HCT116 (cell line): Measurements from ENCODE around the gene HSPB7. TPM values are rescaled to one million over a fixed set of nuclear protein-coding genes. Genes with fewer than 3 reads are reported as not detected.

ENCODE experiments used
- ATAC-seq: fragments of 200-7000 bp; cut with Tn5 transposase; 2 replicates; pipeline ENCODE4 v1.9.1; 2020; ENCODE audit warnings: mild to moderate bottlenecking, moderate library complexity
- BruUV-seq: library from RNA; stranded (reverse); fragments of 400-500 nt; replicated peaks from 2 replicates; lab custom pipeline; 2021; lab: Mats Ljungman, UMichigan
- CTCF ChIA-PET: fragments of 300-600 bp; sonication (Branson Sonifier 250); formaldehyde crosslinking; loops from one replicate; lab custom pipeline; 2021; ENCODE audit warnings: antibody characterized with exemption; lab: Charles Lee
- POLR2A ChIA-PET: fragments of 300-600, 350-600 bp; sonication (Branson Sonifier 250); formaldehyde crosslinking; loops from one replicate; lab custom pipeline; 2021; ENCODE audit warnings: antibody characterized with exemption; lab: Charles Lee
- RAD21 ChIA-PET, 2 experiments: fragments of 300-600 bp; sonication (Branson Sonifier 250); formaldehyde crosslinking; loops; one replicate each; lab custom pipeline; 2023; ENCODE audit warnings: low total read pairs in 2 of 2; ENCODE audit not compliant: uncharacterized antibody in 2 of 2, unreplicated experiment in 2 of 2, low non-redundant PET in 1 of 2; lab: Charles Lee
- DNase-seq: peaks from one replicate; pipeline ENCODE4 v3.0.0-alpha.2; 2010; ENCODE audit warnings: low read depth, low spot score
- H2AFZ ChIP-seq: fragments of 200-600 bp; shearing (Covaris generic), sonication (generic); 2 replicates; pipeline ENCODE4 v1.6.1; 2017; ENCODE audit warnings: low read depth, mixed run types, mixed read lengths, antibody characterized with exemption, low read length; ENCODE audit not compliant: poor library complexity, severe bottlenecking
- H3K27ac ChIP-seq: 2 replicates; pipeline ENCODE4 v1.5.1; 2012; ENCODE audit warnings: low read depth, low read length
- H3K27me3 ChIP-seq: fragments of 200-600 bp; sonication (generic); 2 replicates; pipeline ENCODE4 v1.6.1; 2016; ENCODE audit warnings: mixed run types, low read length, mixed read lengths; ENCODE audit not compliant: insufficient read depth
- H3K36me3 ChIP-seq, 2 experiments: fragments of 200-500 bp in 1 of 2; fragments of 200-600 bp in 1 of 2; sonication (Bioruptor generic) in 1 of 2; sonication (generic) in 1 of 2; 2 replicates each; pipeline versions ENCODE4 v1.5.1 to v1.6.1; 2014 to 2016; ENCODE audit warnings: low read length in 2 of 2, inconsistent platforms in 1 of 2, mixed read lengths in 1 of 2, mixed run types in 1 of 2; ENCODE audit not compliant: insufficient read depth in 2 of 2, control insufficient read depth in 1 of 2
- H3K4me1 ChIP-seq, 2 experiments: fragments of 200-600 bp in 1 of 2; sonication (generic) in 1 of 2; 2 replicates each; pipeline versions ENCODE4 v1.5.1 to v1.6.1; 2012 to 2017; ENCODE audit warnings: low read length in 2 of 2, inconsistent platforms in 1 of 2, mild to moderate bottlenecking in 1 of 2, mixed read lengths in 1 of 2, mixed run types in 1 of 2, moderate library complexity in 1 of 2; ENCODE audit not compliant: insufficient read depth in 2 of 2, control insufficient read depth in 1 of 2
- H3K4me2 ChIP-seq: fragments of 200-600 bp; sonication (generic); 2 replicates; pipeline ENCODE4 v1.6.1; 2017; ENCODE audit warnings: mixed run types, low read length, mixed read lengths
- H3K4me3 ChIP-seq, 2 experiments: fragments of 200-600 bp in 1 of 2; sonication (generic) in 1 of 2; replicated peaks in 1 of 2; 2 replicates each; pipeline ENCODE4 v1.5.1; 2011 to 2016; ENCODE audit warnings: low read length in 2 of 2, control low read depth in 1 of 2, low read depth in 1 of 2, mild to moderate bottlenecking in 1 of 2, mixed read lengths in 1 of 2, mixed run types in 1 of 2
- H3K79me2 ChIP-seq: fragments of 200-600 bp; sonication (generic); 2 replicates; pipeline ENCODE4 v1.6.1; 2017; ENCODE audit warnings: mild to moderate bottlenecking, mixed run types, low read length, moderate library complexity, mixed read lengths; ENCODE audit not compliant: insufficient read depth
- H3K9ac ChIP-seq: fragments of 200-600 bp; sonication (generic); 2 replicates; pipeline ENCODE4 v1.6.1; 2016; ENCODE audit warnings: low read length, mixed read lengths
- H3K9me2 ChIP-seq: fragments of 200-600 bp; sonication (generic), shearing (Covaris generic); 2 replicates; pipeline ENCODE4 v1.6.1; 2017; ENCODE audit warnings: mixed run types, mild to moderate bottlenecking, moderate library complexity; ENCODE audit not compliant: insufficient read depth
- H3K9me3 ChIP-seq, 2 experiments: fragments of 200-500 bp in 1 of 2; fragments of 200-600 bp in 1 of 2; sonication (Bioruptor generic) in 1 of 2; sonication (generic) in 1 of 2; 2 replicates each; pipeline ENCODE4 v1.6.1; 2014 to 2017; ENCODE audit warnings: low read length in 2 of 2, mixed read lengths in 2 of 2, inconsistent platforms in 1 of 2, low read depth in 1 of 2, mild to moderate bottlenecking in 1 of 2, mixed run types in 1 of 2, moderate library complexity in 1 of 2; ENCODE audit not compliant: control insufficient read depth in 1 of 2, insufficient read depth in 1 of 2
- H4K20me1 ChIP-seq: fragments of 200-600 bp; sonication (generic), shearing (Covaris generic); 2 replicates; pipeline ENCODE4 v1.6.1; 2017; ENCODE audit warnings: mixed run types, mild to moderate bottlenecking, moderate library complexity; ENCODE audit not compliant: insufficient read depth
- CEBPB ChIP-seq: IDR thresholded peaks from 2 replicates; pipeline ENCODE4 v1.6.1; 2012; ENCODE audit warnings: low read depth
- intact Hi-C: fragments of 100-400 bp; cut with micrococcal nuclease; formaldehyde crosslinking; loops from 2 replicates; pipeline ENCODE4 v1.10.0; 2022
- total RNA-seq: library from RNA; stranded (reverse); gene quantifications from one replicate; pipeline ENCODE4 v1.2.1, GENCODE V29; 2021; ENCODE audit not compliant: unreplicated experiment
- TF ChIP-seq, protein P1 (sequence below): IDR thresholded peaks from 2 replicates; pipeline ENCODE4 v1.6.1; 2012; ENCODE audit warnings: low read depth

Gene HSPB7
- total RNA-seq, 1 experiment from 2014 or later, result 0.27 TPM

DNA sequence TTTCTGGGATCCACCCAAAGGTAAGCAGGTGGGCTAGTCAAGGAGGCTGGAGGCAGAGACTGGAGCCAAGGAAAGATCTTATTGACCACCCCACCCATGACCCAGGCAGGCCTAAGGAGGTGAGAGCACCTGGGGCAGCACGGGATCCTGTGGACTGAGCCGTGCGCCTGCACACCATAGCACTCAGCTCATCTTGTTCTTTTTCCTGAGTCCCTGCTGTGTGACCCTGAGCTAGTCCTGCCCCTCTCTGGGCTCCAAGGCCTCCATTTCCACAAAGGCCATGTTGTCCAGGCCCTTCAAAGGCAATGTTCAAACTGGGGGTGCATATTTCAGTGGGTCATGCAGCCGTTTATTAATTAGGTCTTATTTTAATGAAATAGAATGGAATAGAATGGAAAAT lies 48.4 kb upstream of the HSPB7 start (continued):
- TF ChIP-seq, protein P1, sequence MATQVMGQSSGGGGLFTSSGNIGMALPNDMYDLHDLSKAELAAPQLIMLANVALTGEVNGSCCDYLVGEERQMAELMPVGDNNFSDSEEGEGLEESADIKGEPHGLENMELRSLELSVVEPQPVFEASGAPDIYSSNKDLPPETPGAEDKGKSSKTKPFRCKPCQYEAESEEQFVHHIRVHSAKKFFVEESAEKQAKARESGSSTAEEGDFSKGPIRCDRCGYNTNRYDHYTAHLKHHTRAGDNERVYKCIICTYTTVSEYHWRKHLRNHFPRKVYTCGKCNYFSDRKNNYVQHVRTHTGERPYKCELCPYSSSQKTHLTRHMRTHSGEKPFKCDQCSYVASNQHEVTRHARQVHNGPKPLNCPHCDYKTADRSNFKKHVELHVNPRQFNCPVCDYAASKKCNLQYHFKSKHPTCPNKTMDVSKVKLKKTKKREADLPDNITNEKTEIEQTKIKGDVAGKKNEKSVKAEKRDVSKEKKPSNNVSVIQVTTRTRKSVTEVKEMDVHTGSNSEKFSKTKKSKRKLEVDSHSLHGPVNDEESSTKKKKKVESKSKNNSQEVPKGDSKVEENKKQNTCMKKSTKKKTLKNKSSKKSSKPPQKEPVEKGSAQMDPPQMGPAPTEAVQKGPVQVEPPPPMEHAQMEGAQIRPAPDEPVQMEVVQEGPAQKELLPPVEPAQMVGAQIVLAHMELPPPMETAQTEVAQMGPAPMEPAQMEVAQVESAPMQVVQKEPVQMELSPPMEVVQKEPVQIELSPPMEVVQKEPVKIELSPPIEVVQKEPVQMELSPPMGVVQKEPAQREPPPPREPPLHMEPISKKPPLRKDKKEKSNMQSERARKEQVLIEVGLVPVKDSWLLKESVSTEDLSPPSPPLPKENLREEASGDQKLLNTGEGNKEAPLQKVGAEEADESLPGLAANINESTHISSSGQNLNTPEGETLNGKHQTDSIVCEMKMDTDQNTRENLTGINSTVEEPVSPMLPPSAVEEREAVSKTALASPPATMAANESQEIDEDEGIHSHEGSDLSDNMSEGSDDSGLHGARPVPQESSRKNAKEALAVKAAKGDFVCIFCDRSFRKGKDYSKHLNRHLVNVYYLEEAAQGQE, result no peak

DNA sequence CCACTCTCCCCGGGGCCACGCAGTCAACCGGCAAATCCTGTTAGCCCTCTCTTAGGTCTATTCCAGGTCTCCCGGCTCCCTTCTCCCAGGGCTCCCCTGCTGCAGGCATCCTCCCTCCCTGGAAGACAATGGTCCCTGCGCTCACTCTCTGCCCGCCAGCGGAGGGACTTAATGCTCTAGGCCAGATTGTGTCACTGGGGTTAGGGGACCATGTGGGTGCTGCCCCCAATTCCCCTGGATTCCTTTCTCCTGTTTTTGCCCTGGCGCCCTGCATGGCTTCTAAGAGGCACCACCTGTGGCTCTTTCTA lies 47.4 kb upstream of the HSPB7 start:
- Histone ChIP-seq H3K9me3 (no peaks in the 10 kb centered on the region), H3K36me3 (no peaks in the 10 kb centered on the region), H3K9ac (no peak overlapping the region), H3K79me2 (no peaks in the 10 kb centered on the region), H3K4me3 (no peak overlapping the region), H3K4me2 (no peak overlapping the region), H3K9me2 (no peaks in the 10 kb centered on the region), H3K4me1 (peaks cover 5 to 9% of the 10 kb centered on the region in 2 experiments; a peak in 3 of 4 replicates), H4K20me1 (no peaks in the 10 kb centered on the region), H3K27ac (no peak overlapping the region), H3K27me3 (no peaks in the 10 kb centered on the region), H2AFZ (no peak overlapping the region)
- ChIA-PET POLR2A (no interaction called here), CTCF (no interaction called here), RAD21 (no interaction called here)
- no peak for TF ChIP-seq CEBPB
- BruUV-seq, result no TSS peak
- DNase-seq (no peak), ATAC-seq (no peak)
- intact Hi-C loops, result no loop called here
